EH (cell line): ENCODE results near the gene ITGA4.

ENCODE experiments used
- DNase-seq: peaks from one replicate; pipeline ENCODE4 v3.0.0-alpha.2; 2015; ENCODE audit warnings: low read depth

Gene ITGA4

DNA sequence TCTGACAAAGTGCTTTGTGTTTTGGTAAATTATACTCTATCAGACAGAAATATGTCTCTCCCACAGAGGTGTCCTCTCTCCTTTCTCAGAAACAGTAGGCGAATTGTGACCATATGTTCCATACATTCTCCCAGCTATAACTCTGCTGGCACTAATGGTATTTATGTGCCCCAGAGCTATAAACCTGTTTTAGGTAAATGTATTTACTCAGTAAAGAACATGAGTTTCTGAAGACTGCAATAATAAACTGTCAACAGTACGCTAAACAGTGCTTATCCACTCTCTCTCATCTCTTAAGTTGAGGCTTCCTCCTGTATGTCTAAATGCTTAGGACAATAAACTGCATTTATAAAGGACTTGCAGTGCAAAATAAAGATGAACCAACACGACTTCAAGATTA lies 58.5 kb downstream of the ITGA4 start:
- no peak for DNase-seq

DNA sequence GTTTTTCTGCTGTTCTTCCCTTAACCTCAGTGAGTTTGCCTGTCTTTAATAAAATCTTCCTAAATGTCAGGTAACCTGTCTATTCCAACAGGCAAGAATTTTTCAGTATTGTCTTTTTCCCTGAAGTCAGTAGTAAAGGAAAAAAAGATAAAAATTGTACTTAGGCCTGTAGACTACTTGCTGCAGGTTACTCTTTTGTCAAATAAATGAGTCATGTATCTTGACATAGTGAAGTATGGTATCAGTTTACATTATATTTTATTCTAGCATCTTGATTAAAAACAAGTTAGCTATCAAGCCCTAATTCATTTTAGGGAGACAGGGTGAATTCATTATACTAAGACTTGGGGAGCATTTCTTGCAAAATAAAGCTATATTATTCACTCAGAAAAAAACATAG lies 59.8 kb downstream of the ITGA4 start:
- no peak for DNase-seq

DNA sequence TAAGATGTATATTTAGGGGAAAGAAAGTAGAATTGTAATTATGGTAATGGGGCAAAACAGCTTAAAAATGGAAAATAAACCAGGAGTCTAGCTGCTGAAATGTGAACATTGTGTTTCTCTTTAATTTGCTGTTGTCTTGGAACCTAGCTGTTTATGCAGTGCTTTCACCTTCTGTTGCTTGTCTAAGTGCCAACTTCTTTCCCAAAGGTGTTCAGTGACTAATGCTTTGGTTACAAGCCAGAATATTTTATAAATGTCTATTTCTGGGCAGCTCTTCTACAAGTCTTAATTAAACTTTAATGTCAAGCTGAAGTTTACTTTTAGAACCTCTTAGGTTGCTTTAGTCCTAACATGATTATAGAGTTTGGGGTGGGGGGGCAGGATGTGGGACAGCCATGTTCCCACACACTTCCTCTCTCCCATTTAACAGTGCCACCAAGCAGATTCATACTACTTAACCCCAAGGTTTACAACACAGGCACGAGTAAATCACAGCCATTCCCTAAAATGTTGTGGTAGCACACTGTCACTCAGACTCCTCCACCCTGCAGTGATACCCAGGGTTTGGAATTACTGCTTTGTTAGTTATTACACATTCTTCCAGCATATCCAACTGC lies 60.6 kb downstream of the ITGA4 start:
- peak; percentile 3 for DNase-seq

DNA sequence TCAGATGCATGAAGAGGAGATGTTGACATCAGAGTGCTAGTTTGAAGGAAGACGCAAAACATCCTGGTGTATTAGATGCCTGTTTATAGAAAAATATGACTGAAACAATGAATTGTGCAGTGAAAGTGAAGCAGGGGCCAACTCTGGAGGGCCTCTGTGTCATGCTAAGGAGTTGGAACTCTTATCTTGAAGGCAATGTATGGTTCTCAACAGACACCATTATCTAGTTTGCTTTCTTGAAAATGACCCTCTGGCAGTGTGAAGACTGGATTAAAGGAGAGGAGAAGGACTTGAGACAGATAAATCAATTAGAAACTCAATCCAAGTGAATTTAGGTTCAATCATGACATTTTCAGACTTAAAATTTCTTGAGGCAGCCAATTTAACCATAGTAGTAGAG lies 63.1 kb downstream of the ITGA4 start:
- no peak for DNase-seq

DNA sequence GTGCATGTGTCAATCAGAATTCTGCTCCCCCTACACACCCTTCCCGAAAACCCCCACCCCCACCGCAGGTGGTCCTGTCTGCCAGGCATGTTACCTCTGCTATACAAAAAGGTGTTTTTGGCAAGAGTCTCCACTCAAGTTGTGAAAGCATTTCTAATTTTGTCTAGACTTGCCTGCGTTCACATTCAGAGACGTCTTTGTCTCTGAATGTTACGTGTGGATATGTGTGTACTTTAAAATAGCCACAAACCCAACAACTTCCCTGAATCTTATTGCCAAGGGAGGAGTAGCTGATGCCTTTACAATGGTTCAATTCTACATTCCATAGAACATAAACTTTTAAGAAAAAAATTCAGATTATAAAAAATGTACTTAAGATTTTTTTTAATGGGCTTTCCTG lies 66.6 kb downstream of the ITGA4 start:
- no peak for DNase-seq

DNA sequence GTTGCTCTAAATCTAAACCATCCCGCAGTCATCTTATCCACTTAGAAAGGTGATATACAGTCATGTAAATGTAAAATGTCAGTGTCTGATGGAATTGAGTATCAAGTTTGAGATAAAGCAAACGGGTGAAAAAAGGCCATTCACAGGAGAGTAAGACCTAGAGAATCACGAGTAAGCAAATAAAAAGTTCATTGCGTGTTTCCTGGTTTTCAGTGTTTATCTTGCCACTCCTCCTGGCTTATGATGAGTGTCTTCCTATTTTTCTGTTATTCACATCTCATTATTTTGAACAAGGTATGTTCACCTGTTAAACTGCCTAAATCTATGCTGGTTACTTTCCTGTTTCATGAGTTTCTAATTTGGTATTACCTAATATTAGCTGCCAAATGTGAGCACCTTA lies 68.8 kb downstream of the ITGA4 start:
- DNase-seq: no peak

DNA sequence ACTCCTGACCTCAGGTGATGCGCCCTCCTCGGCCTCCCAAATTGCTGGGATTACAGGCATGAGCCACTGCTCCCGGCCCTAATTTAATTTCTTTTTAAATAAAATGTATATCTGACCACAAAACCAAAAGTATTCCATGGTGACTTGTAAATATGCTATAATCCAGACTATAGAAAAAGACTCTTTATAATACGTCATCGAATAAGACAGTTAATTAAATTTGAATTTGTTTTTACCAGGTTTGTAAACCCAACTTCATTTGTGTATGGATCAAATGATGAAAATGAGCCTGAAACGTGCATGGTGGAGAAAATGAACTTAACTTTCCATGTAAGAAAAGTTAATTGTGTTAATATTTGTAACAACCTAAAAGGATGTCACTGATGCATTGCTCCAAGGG lies 69.9 kb downstream of the ITGA4 start:
- DNase-seq: no peak

DNA sequence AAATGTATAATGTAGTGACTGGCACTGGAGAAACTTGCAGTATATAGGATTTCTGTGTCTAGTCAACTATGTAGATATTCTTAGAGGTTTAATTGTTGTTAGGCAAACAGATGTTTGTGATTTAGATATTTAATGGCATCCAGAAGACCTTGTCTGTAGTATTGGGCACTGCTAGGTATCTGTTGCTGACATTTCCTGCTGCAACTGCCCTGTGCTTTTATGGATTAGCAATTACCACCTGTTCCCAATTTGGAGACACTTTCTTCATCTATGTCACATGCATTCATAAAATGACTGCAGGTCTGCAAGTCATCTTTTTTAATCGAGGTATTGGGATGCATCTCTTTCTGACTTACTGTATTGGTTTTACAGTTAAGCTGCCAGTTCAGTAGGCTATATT lies 71.3 kb downstream of the ITGA4 start:
- no peak for DNase-seq

DNA sequence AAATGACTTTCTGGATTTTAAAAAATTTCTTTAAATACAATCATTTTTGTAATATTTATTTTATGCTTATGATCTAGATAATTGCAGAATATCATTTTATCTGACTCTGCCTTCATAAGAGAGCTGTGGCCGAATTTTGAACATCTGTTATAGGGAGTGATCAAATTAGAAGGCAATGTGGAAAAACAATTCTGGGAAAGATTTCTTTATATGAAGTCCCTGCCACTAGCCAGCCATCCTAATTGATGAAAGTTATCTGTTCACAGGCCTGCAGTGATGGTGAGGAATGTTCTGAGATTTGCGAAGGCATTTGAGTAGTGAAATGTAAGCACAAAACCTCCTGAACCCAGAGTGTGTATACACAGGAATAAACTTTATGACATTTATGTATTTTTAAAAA lies 79.5 kb downstream of the ITGA4 start:
- DNase-seq: no peak

DNA sequence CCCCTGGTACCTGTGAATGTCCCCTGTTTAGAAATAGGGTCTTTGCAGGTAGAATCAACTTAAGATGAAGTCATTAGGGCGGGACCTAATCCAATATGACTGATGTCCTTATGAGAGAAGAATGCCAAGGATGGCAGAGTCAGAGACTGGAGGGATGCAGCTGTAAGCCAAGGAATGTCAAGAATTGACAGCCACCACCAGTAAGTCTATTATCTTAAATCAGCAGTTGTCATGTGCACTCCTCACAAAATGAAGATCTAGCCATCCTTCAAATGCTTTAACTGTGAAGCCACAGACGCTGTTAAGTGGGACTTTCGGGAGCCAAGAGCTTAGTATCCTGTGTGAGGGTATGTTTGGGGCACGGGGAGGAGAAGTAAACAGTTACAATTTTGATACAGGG lies 83.2 kb downstream of the ITGA4 start:
- DNase-seq: peak; percentile 40

DNA sequence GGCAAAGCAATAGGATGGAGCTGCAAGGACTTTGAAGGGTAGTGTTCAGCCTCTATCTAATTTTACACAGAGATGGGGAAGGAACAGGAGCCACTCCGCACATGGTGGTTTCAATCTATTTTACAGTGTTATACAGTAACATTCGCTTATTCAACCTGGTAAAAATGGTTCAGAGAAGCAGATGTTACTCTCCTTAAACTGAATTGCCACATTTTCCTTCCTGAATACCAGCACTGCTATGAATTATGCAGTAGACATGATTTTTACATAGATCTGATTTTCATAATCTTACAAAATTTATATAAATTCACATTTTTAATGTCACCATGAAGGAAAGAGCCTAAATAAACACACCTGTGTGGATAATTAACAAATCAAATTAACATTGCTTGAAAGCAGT lies 85.0 kb downstream of the ITGA4 start:
- DNase-seq: no peak

DNA sequence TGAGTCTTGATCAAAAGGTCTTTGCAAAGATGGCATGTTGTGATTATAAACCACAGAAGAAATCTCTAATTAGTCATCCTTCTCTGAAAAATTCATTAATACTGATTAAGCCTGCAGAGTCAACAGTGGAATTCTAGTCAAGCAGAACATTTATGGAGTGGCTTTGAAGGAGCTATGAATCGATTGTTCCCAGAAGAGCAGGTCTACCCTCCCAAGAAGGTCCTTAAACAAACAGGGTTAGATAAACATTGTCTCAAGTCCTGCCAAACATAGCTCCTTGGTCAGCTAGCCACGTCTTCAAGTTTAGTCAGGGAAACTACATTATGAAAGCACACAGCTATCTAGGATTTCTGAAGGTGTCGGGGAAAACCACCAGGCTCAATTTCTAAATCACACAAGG lies 88.9 kb downstream of the ITGA4 start:
- DNase-seq: peak; percentile 48

DNA sequence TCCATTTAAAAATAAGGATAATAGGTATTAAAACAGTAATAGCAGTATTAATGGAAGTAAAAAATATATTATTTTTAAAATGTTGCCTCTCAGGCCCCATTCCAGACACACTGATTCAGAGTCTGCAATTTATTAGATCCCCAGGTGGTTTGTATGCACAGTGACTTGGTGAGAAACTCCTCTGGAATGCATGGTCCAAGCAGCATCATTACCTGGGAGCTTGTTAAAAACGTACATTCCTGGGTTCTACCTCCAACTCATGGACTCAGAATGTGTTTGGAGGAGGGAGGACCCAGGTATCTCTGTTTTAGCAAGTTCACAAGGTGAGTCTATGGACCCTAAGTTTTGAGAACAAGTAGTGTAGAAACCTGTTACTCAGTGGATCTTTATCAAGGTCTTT lies 95.6 kb downstream of the ITGA4 start:
- no peak for DNase-seq

DNA sequence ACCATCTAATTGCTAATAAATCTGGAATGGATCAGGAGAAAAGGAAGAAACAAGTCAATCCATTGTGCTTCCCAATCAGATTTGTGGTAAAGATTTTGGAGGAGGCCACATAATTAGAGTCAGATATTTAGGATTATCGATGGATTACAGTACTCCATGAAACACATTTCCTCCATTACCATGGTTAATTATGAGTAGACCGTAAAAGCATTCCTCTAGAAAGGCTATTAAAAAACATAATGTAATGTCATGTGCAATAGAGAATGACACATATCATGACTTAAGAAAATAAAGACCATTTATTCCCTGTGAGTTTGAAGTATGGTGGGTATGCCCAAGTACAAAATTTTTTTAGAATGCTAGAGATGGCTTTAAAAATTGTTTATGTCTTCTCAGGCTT lies 96.1 kb downstream of the ITGA4 start:
- peak; percentile 31 for DNase-seq

DNA sequence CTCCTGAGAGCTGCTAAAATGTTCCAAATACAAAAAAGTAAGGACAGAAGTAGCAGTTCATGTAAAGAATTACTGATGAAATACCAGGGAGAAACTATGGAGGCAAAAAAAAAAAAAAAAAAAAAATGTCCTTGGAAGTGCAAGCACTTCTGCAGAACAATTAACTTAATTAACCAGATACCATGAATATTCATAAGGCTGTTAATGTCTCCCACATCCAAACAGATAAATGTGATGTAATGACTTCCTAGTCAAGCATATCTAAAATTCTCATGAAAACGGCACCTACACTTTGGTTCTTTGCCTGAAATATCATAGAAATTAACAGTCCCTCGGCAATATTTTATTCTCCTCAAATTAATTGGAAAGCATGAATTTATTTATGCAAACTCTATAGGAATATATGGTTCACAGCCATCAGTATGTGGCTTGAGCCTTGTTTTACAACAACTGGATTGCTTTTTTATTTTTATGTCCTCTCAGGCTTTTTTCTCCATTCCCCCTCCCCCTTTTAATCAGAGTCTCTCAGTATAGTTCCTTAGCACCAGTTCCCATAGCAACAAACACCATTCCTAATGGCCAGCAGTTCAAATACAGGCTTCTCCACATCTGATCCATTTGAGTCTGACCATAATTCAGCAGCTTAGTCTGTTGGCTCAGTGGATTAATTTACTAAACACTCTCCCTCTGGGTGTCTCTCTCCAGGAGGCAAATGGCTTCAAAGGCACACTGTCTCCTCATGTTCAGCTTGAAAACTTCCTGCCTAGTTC lies 97.1 kb downstream of the ITGA4 start:
- no peak for DNase-seq

DNA sequence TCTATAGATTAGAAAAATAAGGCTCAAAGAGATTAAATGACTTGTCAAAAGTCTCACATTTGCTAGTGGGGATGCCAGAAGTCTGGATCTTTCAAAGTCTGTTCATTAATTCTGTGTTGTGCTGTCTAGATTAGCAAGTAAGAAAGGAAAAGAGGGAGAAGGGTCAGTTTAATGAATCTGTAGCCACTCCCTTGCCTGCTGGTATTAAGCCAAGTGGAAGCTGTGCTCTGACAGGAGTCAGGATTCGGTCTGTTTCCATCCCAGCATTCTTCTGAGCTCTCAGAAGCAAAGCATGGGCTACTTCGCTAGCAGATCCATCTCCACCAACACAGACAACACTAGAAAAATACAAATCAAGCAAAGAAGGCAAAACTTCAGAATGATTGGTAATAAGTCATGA lies 101.2 kb downstream of the ITGA4 start:
- no peak for DNase-seq

DNA sequence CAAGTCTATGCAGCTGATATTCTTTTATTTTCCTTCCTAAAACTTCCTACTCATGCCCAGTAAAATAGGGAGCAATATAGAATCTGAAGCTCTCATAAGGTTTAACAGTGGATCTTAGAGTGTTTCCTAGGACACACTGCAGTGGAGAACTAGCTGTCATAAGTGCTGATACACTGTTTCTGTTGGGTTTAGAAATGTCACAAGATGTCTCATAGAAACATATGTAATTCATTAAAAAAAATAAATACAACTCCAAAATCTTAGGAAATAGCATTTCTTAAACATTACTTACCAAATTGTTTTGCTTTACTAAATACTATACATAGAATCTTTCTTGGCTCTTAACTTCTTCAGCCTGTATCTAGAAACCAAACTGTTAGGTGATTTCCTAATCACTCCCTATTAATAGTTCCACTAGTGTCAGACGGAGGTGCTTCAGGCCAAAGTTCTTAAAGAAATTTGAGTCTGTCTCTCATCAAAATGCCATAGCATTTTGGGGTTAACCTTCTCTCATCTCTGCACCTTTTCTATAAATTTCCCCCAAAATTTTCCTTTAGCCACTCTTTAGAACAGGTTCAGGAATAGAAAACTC lies 106.0 kb downstream of the ITGA4 start:
- peak; percentile 9 for DNase-seq

DNA sequence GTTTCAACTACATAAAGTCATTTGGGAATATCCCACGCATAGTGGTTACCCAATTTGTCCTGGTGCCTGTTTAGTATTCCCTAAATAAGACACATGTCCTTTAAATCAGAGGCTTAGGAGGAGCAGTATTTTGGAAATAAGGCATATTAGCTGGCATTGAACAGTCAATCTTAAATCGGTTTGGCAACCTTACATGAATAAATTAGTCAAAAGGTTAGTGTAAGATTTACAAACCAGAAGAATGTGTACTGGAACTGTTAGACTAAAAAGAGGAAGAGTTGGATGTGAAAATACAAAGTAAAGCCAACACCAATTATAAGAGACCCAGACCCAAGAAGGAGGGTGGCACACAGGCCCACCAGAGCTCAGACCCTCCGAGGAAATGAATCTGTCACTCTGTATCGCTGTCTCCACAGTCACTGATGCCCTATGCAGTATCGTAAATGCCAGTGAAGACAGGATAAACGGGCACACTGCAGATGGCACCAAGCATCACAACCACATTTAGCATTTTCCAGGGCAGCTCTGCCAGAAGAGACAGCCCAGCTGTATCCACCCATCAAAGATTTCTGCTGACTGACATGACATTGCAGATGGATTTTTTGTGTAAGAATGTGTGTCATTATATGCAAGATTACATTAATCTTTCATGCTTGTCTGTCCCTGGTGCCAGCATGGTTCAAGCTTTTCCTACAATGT lies 109.3 kb downstream of the ITGA4 start:
- no peak for DNase-seq

DNA sequence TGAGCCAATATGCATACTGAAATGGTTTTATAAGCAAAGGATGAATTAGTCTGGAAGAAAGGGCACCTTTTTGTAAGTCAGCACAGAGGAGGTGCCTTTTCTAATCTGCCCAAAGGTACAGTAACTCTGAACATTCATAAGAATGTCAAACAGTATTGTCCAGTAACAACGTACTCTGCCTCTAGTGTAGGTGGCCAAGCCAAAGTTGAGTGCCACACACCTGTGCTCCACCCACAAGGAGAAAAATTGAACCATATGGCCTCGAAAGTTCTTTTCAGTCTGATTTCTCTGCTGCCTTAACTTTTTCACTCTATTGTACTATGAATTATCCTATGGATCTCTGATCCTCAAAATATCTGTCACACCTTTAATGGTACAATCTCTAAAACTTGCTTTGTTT lies 112.9 kb downstream of the ITGA4 start:
- DNase-seq: no peak

DNA sequence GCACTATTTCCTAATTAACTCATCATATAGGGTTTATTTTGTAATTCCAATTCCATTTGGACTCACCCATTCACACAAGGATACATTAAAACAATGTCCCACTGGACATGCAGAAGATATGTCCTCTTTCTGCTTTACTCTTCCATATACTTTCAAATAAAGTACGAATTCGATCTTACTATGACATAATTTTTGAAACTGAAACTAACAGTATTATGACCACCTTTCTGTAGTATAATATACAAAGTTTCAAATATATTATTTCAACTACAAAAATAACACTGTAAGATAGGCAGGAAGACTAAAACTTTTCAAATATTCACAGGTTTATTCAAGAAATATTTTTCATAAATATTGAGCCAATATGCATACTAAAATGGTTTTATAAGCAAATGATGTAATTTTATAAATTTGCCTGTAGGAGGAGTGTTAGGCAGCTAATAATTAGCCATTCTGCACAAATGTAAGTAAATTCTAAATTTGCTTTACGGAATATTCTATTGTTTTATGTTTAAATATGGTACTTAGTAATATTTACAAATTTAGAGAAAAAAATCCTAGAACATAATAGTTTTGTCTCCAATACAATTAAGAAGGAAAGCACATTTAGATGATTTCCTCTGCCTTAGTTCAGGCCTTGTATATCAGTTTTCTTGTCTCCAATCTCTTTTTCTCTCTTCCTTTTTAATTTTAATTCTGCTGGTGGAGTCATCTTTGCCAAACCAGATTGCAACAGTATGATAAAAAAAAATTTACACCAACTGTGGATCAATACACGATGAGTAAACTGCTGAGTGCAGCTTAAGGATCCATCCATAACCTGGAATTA lies 113.9 kb downstream of the ITGA4 start:
- DNase-seq: peak; percentile 12

DNA sequence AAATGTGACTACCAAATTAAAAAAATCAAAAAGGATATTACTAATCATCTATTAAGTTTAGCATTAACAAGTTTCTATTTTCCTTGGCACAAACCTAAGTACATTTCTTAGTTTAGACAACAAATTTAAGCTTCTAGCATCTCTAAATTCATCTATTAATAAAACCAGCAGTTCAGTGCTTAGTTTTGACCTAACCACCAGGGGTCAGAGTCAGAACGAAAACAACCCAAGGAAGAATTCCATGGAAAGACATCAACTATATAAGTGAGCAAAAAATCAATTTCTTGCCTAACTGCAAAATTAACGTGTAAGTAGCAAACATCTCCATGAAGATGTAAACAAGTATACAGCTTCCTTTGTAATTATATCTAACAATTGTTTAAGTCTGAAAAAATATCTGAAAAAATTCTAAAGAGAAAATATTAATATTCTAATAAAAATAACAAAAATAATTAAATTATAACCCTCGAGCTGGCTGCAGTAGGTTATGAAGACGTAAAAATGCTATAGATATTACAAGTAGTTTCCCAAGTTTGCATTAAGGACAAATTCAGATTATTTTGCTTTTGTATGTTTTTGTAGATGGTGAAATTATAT lies 116.1 kb downstream of the ITGA4 start:
- peak; percentile 49 for DNase-seq

DNA sequence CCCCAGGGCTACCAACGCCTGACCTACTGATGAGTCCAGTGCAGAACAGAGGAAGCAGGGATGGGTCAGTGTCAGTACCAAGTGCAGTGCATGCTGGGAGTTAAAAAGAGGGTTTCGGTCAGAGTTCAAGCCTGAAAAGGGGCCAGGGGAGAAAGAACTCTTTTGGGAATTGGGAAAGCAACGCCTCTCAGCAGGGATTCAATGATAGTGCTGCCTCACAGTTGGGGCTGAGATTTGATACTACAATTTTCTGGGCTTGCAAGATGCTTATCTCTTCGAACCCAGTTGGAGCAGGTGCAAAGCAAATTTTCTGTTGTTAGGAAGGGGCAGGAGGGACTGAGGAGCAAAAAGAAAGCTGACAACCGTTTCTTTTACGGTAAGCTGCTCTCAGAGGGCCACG lies 117.1 kb downstream of the ITGA4 start:
- no peak for DNase-seq
